HG03354 (cell line): Measurements from ENCODE around the gene IMMP1L.

ENCODE experiments used
- ATAC-seq: cut with Tn5 transposase; IDR thresholded peaks from one replicate; pipeline ENCODE4 v1.9.1; 2021; ENCODE audit warnings: mild to moderate bottlenecking; ENCODE audit not compliant: unreplicated experiment, poor library complexity, severe bottlenecking

IMMP1L gene

GRCh38 chr11:31478223-31478590 is 31.2 kb downstream of the IMMP1L start:
- ATAC-seq, result no peak

DNA sequence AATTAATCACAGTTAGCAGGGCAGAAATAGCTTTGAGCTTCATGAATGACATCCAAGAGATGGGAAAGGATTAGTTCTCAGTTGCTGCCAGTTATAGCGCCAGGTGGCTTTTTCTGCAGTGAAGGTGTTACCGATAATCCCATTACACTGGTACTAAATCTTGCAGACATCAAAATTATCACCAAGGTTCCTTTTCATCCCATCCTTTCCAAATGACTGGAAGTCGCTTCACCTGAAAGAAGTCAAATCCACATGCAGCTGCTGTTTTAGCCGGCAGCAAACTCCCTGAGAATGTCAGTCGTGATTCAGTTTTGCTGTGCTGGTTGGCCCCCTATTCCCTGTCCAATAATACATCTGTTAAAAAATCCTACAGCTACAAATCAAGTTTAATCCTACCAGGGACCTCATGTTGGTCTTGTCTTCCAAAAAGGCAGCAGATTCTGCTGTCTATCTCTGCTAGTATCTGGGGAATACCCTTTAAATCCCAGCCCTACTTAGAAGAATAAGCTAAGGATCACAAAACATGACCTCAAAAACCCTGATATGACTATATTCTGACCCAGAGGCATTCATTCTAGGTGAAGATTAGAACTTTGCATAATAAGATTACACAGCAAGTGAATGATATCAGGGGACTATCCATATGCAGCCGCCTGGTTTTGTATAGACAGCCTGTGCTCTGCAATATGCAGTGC is 31.7 kb downstream of the IMMP1L start:
- ATAC-seq, result no peak

DNA sequence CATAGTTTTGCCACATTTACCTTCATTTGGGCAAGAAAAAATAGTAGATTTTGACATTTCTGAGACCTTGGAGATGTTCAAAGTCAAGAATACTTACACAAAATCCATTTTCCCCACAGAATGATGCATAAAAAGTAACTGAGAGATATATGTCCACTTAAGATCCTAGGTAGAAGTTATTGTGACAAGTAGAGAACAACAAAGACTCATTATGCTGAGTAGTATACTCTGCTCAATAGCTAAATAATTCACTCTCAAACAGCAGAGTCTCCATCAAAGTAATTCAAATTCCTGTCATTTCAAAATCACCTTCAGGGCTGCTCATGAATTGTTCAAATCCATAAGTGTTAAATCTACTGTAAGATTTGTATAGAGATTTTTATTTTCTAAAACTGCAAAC is 35.3 kb downstream of the IMMP1L start:
- no peak for ATAC-seq

- no peak for ATAC-seq
These were observed 45.0 kb downstream of the IMMP1L start for GRCh38 chr11:31464436-31464835.

DNA sequence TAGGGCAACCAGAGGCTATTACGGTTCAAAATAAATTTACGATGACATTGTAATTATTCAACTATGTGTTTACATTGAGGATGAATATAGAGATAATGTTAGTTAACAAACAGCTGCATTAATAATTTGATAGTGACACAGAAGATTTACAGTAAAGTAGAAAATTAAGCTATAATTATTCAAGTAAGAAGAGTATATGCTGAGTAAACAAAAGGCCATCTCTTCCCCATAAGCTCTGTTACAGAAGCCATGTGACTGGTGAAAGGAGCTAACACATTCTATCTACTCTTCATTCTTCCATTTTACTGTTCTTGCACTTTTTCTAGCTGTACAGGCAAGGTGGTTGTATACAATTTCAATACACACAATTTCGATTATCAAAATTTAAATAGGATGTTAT is 54.2 kb downstream of the IMMP1L start:
- no peak for ATAC-seq

DNA sequence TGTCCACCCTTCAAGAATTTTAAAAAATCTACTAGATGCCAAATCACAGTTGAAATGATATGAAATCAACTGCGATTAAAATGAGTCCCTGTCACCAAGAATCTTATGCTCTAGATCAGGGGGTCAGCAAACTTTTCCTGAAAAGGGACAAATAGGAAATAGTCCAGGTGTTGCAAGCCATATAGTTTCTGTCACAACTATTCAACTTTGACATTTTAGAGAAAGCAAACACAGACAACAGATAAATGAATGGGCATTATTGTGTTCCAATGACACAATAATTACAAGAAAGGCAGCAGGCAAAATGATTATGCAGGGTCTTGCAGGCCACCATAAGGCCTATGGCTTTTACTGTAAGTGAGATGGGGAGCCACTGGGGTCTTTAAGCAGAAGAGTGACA is 58.6 kb downstream of the IMMP1L start:
- ATAC-seq, result no peak

DNA sequence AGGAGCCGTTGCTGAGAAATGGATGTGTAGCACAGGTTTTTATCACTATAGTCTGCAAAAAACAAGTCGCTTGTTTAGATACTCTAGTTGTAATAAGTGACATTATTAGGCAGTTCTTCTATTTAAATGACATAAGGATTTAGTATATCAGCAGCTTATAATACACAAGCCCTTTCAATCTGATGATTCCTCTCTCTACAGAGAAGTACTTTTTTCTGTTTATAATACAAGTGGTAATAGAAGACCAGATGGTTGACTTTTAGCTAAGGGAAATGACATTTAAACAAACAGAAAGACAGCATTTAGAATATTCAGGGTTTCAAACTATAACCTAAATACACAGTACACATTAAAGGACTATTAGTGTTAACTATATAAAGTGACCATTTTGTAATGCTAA is 60.4 kb downstream of the IMMP1L start:
- no peak for ATAC-seq

GRCh38 chr11:31445621-31446020 is 63.8 kb downstream of the IMMP1L start:
- no peak for ATAC-seq

DNA sequence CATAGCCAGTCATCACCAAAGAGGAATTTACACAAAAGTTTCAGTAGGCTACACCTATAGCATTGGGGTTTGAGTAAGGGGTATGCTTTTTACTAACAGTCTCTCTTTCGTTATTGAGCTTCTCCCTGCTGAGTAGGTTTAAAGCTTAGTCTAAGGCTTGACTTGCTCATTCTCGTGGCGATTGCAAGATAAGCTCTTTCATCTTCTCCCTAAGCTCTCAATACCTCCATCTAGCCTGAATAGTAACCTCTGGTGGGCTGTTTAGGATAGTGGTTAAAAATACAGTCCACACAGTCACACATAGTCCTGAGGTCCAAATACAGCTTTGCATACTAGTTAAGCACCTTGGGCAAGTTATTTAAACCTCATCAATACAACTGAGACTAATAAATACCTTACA is 65.6 kb downstream of the IMMP1L start:
- ATAC-seq, result no peak

DNA sequence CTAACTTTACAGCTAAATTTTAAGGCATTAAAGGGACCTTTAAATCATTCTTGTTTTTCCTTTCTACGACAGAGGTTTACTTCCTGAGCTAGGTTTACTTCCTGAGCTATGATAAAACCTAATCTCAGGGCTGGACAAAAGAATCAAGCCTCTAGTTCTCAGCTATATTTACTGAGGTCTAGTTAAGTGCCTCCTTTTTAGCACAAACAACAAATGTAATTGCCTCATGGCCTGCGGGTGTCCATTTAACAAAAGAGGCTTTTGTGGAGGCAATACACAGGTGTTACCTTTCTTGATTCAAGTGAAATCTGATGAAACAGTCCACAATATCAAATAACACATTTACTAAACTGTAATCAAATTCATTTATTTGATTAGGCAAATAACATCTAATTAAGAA is 67.3 kb downstream of the IMMP1L start:
- ATAC-seq, result no peak

- ATAC-seq, result no peak
These were observed 68.1 kb downstream of the IMMP1L start for GRCh38 chr11:31441296-31441695.

- ATAC-seq, result no peak
These were observed 71.5 kb downstream of the IMMP1L start for GRCh38 chr11:31437742-31438435.

DNA sequence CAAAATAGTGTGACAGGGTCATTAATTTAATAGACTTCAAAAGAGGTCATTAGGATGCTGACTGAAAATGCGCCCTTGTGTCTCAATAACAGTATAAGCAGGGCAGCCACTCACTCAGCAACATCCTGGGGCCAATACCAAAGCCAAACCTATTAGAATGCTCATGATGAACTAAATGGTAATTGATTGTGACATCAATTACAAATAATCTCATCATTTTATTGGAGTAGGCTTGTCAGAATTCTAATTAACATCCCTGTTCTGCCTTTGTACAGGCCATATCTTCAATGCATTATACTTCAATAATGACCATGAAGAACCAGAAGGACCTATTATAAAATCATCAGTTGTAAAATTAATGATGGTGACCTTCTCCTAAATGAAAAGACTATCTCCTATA is 75.6 kb downstream of the IMMP1L start:
- ATAC-seq, result no peak

- no peak for ATAC-seq
These were observed 84.8 kb downstream of the IMMP1L start for GRCh38 chr11:31424652-31425051.

DNA sequence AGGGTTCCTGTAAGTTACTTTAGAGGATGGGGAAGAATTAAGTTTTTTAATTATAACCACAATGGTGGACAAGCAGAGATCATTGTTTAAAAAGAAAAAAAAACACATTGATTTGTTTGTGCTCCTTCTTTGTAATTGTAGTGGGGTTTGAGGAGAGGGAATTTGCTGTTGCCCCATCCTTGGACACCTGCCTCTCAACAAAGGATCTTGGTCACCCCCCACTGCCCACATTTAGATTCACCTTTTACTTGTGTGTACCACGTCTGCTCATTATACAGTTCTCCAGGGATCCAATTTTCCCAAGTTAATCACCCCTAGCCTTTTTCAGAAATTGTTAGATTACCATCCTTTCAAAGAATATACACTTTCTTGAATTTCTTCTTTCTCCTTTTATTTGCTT is 86.7 kb downstream of the IMMP1L start:
- ATAC-seq, result no peak

GRCh38 chr11:31421820-31422219 is 87.6 kb downstream of the IMMP1L start:
- ATAC-seq, result no peak

GRCh38 chr11:31419669-31420068 is 89.8 kb downstream of the IMMP1L start:
- ATAC-seq, result no peak

GRCh38 chr11:31419138-31419537 is 90.3 kb downstream of the IMMP1L start:
- ATAC-seq, result no peak

DNA sequence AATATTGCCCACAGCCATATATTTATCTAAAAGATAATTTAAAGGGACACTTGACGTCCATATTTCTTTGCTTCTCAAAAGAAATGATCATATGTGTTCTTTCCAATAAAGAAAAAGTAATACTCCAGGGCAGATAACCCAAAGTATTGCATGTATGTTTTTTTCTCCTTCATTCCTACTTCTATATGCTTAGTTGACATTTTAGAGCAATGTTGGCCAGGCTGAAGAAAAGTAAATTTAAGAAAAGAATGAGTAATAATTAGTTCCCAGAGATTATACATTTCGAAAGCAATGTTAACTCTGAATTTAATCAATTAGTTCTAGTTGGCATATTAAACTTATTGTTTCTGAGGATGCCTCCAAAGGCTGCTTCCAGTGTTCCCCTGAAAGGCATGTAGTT is 91.6 kb downstream of the IMMP1L start:
- ATAC-seq, result no peak

DNA sequence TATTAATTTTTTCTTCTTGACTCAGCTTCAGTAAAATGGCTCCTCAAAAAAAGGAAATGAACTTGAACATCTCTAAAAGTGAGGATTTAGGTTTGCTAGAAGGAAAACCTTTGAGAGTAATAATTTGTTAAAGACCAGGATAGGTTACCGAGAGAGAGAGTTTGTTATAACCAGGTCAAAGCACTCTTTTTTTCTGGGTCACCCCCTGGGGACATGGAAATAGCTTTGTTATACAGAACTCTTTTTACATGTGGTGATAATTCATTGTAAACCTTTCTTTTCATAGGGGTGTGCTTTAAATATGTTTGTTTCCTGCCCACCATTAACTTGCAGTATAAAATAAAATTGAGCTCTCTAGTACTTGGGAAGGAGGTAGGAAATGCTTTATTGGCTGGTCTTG is 92.1 kb downstream of the IMMP1L start:
- no peak for ATAC-seq

- ATAC-seq, result no peak
These were observed 94.0 kb downstream of the IMMP1L start for GRCh38 chr11:31415435-31415834.

- ATAC-seq, result no peak
These were observed 95.1 kb downstream of the IMMP1L start for GRCh38 chr11:31414338-31414737.
